ENCODE data around the gene NME5.

Gene NME5

GRCh38 chr5:138111937-138112336 is 27.3 kb downstream of the NME5 start:
- no peak for TF ChIP-seq CTCF (IDR thresholded peaks at IDR 0.05; ENCODE audit: low read depth, low read length)
- peak; percentile 3 for DNase-seq (ENCODE audit: low read depth, low spot score)
- no peak overlapping the region for H3K4me3 ChIP-seq (ENCODE audit: low read depth, low read length)
- in situ Hi-C loops (cut with HindIII; ENCODE audit: low sequenced_read_pairs) = no loop called here

- no peak for DNase-seq (ENCODE audit: low read depth, low spot score)
- in situ Hi-C loops (cut with HindIII; ENCODE audit: low sequenced_read_pairs) = no loop called here
- H3K4me3 ChIP-seq (ENCODE audit: low read depth, low read length) = no peak overlapping the region
- no peak for TF ChIP-seq CTCF (IDR thresholded peaks at IDR 0.05; ENCODE audit: low read depth, low read length)
These were observed 28.0 kb downstream of the NME5 start for GRCh38 chr5:138111181-138111580.

- DNase-seq (ENCODE audit: low read depth, low spot score) = no peak
- in situ Hi-C loops (cut with HindIII; ENCODE audit: low sequenced_read_pairs) = no loop called here
- H3K4me3 ChIP-seq (ENCODE audit: low read depth, low read length) = no peak overlapping the region
- no peak for TF ChIP-seq CTCF (IDR thresholded peaks at IDR 0.05; ENCODE audit: low read depth, low read length)
These were observed 28.8 kb downstream of the NME5 start for GRCh38 chr5:138110266-138110963.

GRCh38 chr5:138109463-138110265 is 29.6 kb downstream of the NME5 start:
- no peak overlapping the region for H3K4me3 ChIP-seq (ENCODE audit: low read depth, low read length)
- peak; percentile 12 for DNase-seq (ENCODE audit: low read depth, low spot score)
- in situ Hi-C loops (cut with HindIII; ENCODE audit: low sequenced_read_pairs) = no loop called here
- no peak for TF ChIP-seq CTCF (IDR thresholded peaks at IDR 0.05; ENCODE audit: low read depth, low read length)

GRCh38 chr5:138107213-138107612 is 32.0 kb downstream of the NME5 start:
- TF ChIP-seq CTCF (IDR thresholded peaks at IDR 0.05; ENCODE audit: low read depth, low read length) = no peak
- in situ Hi-C loops (cut with HindIII; ENCODE audit: low sequenced_read_pairs) = no loop called here
- DNase-seq (ENCODE audit: low read depth, low spot score) = no peak
- no peak overlapping the region for H3K4me3 ChIP-seq (ENCODE audit: low read depth, low read length)

- no peak for DNase-seq (ENCODE audit: low read depth, low spot score)
- in situ Hi-C loops (cut with HindIII; ENCODE audit: low sequenced_read_pairs) = no loop called here
- no peak for TF ChIP-seq CTCF (IDR thresholded peaks at IDR 0.05; ENCODE audit: low read depth, low read length)
- H3K4me3 ChIP-seq (ENCODE audit: low read depth, low read length) = no peak overlapping the region
These were observed 33.5 kb downstream of the NME5 start for GRCh38 chr5:138105709-138106108.
